HepG2 (cell line): ENCODE measurements around the gene H6PD. TPM values are rescaled to one million over a fixed set of nuclear protein-coding genes. Genes with fewer than 3 reads are reported as not detected.

Experiments used
- CC2D1A ChIP-seq: sonication (generic); formaldehyde crosslinking; IDR thresholded peaks from 2 replicates; pipeline ENCODE4 v1.8.1; 2023; ENCODE audit warnings: mild to moderate bottlenecking, missing genetic modification reagents
- CREB1 ChIP-seq, 2 experiments: fragments of 450-650 bp in 1 of 2; IDR thresholded peaks; 2 replicates each; pipeline ENCODE4 v1.6.1; 2016 to 2017; ENCODE audit warnings: control low read depth in 1 of 2, mild to moderate bottlenecking in 1 of 2, missing compliant biosample characterization in 1 of 2, missing genetic modification characterization in 1 of 2
- HMG20A ChIP-seq: IDR thresholded peaks from 2 replicates; pipeline ENCODE4 v1.6.1; 2016; ENCODE audit warnings: borderline replicate concordance
- HOXA3 ChIP-seq: sonication (generic); formaldehyde crosslinking; IDR thresholded peaks from 2 replicates; pipeline ENCODE4 v1.5.0; 2020; ENCODE audit warnings: missing genetic modification reagents
- JUN ChIP-seq: sonication (generic); formaldehyde crosslinking; IDR thresholded peaks from 2 replicates; pipeline ENCODE4 v1.4.0; 2020; ENCODE audit warnings: mild to moderate bottlenecking, missing genetic modification reagents
- KAT2B ChIP-seq: fragments of 150-350 bp; IDR thresholded peaks from 2 replicates; pipeline ENCODE4 v1.6.1; 2014; ENCODE audit warnings: low read depth, low read length, borderline replicate concordance
- MEIS1 ChIP-seq: sonication (generic); formaldehyde crosslinking; IDR thresholded peaks from 2 replicates; pipeline ENCODE4 v1.9.0; 2021; ENCODE audit warnings: mild to moderate bottlenecking, missing genetic modification reagents, moderate library complexity, borderline replicate concordance
- NFYB ChIP-seq: sonication (generic); formaldehyde crosslinking; IDR thresholded peaks from 2 replicates; pipeline ENCODE4 v1.4.0; 2020; ENCODE audit warnings: missing genetic modification reagents
- NR2F6 ChIP-seq, 2 experiments: IDR thresholded peaks; 2 replicates each; pipeline ENCODE4 v1.6.1; 2016; ENCODE audit warnings: antibody characterized with exemption in 1 of 2, mild to moderate bottlenecking in 1 of 2
- PCBP1 ChIP-seq: fragments of 200-400 bp; formaldehyde crosslinking; IDR thresholded peaks from 2 replicates; pipeline ENCODE4 v1.6.1; 2017; ENCODE audit warnings: mild to moderate bottlenecking, low read depth, low read length, borderline replicate concordance
- RFXANK ChIP-seq: IDR thresholded peaks from 2 replicates; pipeline ENCODE4 v1.6.1; 2016
- SIN3A ChIP-seq: IDR thresholded peaks from 2 replicates; pipeline ENCODE4 v1.6.1; 2011; ENCODE audit warnings: low read depth, mild to moderate bottlenecking, control low read depth, low read length, borderline replicate concordance
- SOX6 ChIP-seq, 2 experiments: fragments of 450-650 bp in 1 of 2; sonication (generic) in 1 of 2; formaldehyde crosslinking in 1 of 2; IDR thresholded peaks; 2 replicates each; pipeline versions ENCODE4 v1.4.0 to v1.6.1; 2017 to 2020; ENCODE audit warnings: antibody characterized with exemption in 1 of 2, mild to moderate bottlenecking in 1 of 2, missing genetic modification reagents in 1 of 2
- SP5 ChIP-seq: IDR thresholded peaks from 2 replicates; pipeline ENCODE4 v1.6.1; 2016; ENCODE audit warnings: low read depth, borderline replicate concordance
- SRF ChIP-seq: IDR thresholded peaks from 2 replicates; pipeline ENCODE4 v1.6.1; 2011; ENCODE audit warnings: mild to moderate bottlenecking, low read depth, low read length, moderate library complexity
- SRSF1 ChIP-seq: fragments of 200-400 bp; formaldehyde crosslinking; optimal IDR thresholded peaks from 2 replicates; pipeline ENCODE3; 2017; ENCODE audit warnings: mild to moderate bottlenecking, low read depth, low read length, moderate library complexity
- ZNF883 ChIP-seq: sonication (generic); formaldehyde crosslinking; IDR thresholded peaks from 2 replicates; pipeline ENCODE4 v1.5.1; 2020; ENCODE audit warnings: mild to moderate bottlenecking, missing genetic modification reagents; ENCODE audit errors: not compliant biosample characterization
- ZSCAN22 ChIP-seq: sonication (generic); formaldehyde crosslinking; IDR thresholded peaks from 2 replicates; pipeline ENCODE4 v1.4.0; 2020; ENCODE audit warnings: mild to moderate bottlenecking, missing genetic modification reagents
- polyA plus RNA-seq, 8 experiments: library from polyadenylated mRNA; depleted of rRNA in 3 of 8; stranded (reverse) in 7 of 8; unstranded in 1 of 8; fragments of >200 nt; fragmentation: Illumina TruSeq in 4 of 8; extraction: Trizol in 4 of 8; gene quantifications; 2 replicates each; pipeline versions ENCODE4 v1.2.1 to v1.2.3, GENCODE V29; 2011 to 2016; ENCODE audit warnings: low read depth in 4 of 8, missing spikeins in 1 of 8, mixed read lengths in 1 of 8; ENCODE audit not compliant: insufficient read depth in 1 of 8
- total RNA-seq, 5 experiments: library from RNA; depleted of rRNA; stranded (reverse); fragments of >200 nt; fragmentation: Illumina TruSeq; extraction: Trizol; gene quantifications; 2 replicates each; pipeline ENCODE4 v1.2.3, GENCODE V29; 2016; ENCODE audit warnings: low read depth in 1 of 5
- TF ChIP-seq, protein P1 (sequence below): sonication (generic); formaldehyde crosslinking; conservative IDR thresholded peaks from 2 replicates; pipeline ENCODE4 v1.4.0; 2020; ENCODE audit warnings: mild to moderate bottlenecking, missing genetic modification reagents, moderate library complexity
- TF ChIP-seq, protein P2 (sequence below): IDR thresholded peaks from 2 replicates; pipeline ENCODE4 v1.6.1; 2016; ENCODE audit warnings: low read depth
- TF ChIP-seq, protein P3 (sequence below): sonication (generic); formaldehyde crosslinking; IDR thresholded peaks from 2 replicates; pipeline ENCODE4 v1.8.1; 2023; ENCODE audit warnings: missing genetic modification reagents, mild to moderate bottlenecking, borderline replicate concordance
- TF ChIP-seq, protein P4 (sequence below): sonication (generic); formaldehyde crosslinking; IDR thresholded peaks from 2 replicates; pipeline ENCODE4 v1.5.0; 2020; ENCODE audit warnings: missing genetic modification reagents
- TF ChIP-seq, protein P5 (sequence below): sonication (generic); formaldehyde crosslinking; IDR thresholded peaks from 2 replicates; pipeline ENCODE4 v1.8.1; 2023; ENCODE audit warnings: missing genetic modification reagents, inconsistent platforms, borderline replicate concordance

Gene H6PD
- total and polyA plus RNA-seq, 2 of the 13 experiments (the other 11 are each of a cell fraction or from before 2014, with no cell fraction given): 9.3 to 14.1 TPM

DNA sequence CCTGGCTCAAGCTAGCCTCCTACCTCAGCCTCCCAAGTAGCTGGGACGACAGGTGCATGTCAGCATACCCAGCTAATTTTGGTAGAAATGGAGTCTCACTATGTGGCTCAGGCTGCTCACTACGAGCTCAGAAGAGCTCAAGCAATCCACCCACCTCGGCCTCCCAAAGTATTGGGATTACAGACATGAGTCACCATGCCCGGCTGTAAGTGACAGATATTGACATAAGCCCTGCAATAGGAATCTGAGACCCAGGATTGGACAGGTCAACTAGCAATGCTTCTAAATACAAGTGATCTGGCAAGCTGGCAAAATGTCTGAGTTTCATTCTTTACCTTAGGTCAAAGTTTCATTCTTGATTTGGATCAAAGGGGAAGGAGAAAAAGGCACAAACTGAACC is 40.5 kb upstream of the H6PD start (continued):
- TF ChIP-seq, protein P1, sequence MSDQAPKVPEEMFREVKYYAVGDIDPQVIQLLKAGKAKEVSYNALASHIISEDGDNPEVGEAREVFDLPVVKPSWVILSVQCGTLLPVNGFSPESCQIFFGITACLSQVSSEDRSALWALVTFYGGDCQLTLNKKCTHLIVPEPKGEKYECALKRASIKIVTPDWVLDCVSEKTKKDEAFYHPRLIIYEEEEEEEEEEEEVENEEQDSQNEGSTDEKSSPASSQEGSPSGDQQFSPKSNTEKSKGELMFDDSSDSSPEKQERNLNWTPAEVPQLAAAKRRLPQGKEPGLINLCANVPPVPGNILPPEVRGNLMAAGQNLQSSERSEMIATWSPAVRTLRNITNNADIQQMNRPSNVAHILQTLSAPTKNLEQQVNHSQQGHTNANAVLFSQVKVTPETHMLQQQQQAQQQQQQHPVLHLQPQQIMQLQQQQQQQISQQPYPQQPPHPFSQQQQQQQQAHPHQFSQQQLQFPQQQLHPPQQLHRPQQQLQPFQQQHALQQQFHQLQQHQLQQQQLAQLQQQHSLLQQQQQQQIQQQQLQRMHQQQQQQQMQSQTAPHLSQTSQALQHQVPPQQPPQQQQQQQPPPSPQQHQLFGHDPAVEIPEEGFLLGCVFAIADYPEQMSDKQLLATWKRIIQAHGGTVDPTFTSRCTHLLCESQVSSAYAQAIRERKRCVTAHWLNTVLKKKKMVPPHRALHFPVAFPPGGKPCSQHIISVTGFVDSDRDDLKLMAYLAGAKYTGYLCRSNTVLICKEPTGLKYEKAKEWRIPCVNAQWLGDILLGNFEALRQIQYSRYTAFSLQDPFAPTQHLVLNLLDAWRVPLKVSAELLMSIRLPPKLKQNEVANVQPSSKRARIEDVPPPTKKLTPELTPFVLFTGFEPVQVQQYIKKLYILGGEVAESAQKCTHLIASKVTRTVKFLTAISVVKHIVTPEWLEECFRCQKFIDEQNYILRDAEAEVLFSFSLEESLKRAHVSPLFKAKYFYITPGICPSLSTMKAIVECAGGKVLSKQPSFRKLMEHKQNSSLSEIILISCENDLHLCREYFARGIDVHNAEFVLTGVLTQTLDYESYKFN (CRISPR knock-in tag): peak; percentile 49
- no peak for TF ChIP-seq NR2F6 (IDR thresholded peaks at IDR 0.05)
- TF ChIP-seq NR2F6 (CRISPR knock-in tag; IDR thresholded peaks at IDR 0.05): peak; percentile 51; the same call in 1 of the 2 replicates
- TF ChIP-seq ZSCAN22: no peak
- peak; percentile 47; the same call in 1 of the 2 replicates for TF ChIP-seq HMG20A
- no peak for TF ChIP-seq KAT2B
- TF ChIP-seq HOXA3 (CRISPR knock-in tag): peak; percentile 52; the same call in 1 of the 2 replicates
- peak; percentile 42; the same call in 1 of the 2 replicates for TF ChIP-seq NFYB (CRISPR knock-in tag)
- peak; percentile 48; the same call in 1 of the 2 replicates for TF ChIP-seq MEIS1 (CRISPR knock-in tag)
- TF ChIP-seq CREB1 (IDR thresholded peaks at IDR 0.05): peak; percentile 61
- peak; percentile 53 for TF ChIP-seq CREB1 (CRISPR knock-in tag; IDR thresholded peaks at IDR 0.05)
- TF ChIP-seq, protein P2, sequence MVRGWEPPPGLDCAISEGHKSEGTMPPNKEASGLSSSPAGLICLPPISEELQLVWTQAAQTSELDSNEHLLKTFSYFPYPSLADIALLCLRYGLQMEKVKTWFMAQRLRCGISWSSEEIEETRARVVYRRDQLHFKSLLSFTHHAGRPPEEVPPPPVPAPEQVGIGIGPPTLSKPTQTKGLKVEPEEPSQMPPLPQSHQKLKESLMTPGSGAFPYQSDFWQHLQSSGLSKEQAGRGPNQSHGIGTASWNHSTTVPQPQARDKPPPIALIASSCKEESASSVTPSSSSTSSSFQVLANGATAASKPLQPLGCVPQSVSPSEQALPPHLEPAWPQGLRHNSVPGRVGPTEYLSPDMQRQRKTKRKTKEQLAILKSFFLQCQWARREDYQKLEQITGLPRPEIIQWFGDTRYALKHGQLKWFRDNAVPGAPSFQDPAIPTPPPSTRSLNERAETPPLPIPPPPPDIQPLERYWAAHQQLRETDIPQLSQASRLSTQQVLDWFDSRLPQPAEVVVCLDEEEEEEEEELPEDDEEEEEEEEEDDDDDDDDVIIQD (CRISPR knock-in tag): 0 out of 2 replicates have a peak, but pooled peaks have one; percentile 29
- no peak for TF ChIP-seq ZNF883 (CRISPR knock-in tag)
- no peak for TF ChIP-seq PCBP1
- TF ChIP-seq, protein P3, sequence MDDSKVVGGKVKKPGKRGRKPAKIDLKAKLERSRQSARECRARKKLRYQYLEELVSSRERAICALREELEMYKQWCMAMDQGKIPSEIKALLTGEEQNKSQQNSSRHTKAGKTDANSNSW (CRISPR knock-in tag): no peak
- TF ChIP-seq CC2D1A (CRISPR knock-in tag): no peak
- TF ChIP-seq SIN3A: 0 out of 2 replicates have a peak, but pooled peaks have one; percentile 28
- no peak for TF ChIP-seq SP5 (CRISPR knock-in tag)
- TF ChIP-seq, protein P4, sequence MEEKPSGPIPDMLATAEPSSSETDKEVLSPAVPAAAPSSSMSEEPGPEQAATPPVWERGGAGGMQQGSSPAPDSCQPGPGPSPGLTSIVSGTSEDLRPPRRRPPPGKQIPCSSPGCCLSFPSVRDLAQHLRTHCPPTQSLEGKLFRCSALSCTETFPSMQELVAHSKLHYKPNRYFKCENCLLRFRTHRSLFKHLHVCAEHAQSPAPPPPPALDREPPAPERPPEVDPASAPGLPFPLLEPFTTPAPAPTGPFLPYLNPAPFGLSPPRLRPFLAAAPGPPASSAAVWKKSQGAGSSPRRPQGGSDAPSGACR (CRISPR knock-in tag): 0 out of 2 replicates have a peak, but pooled peaks have one; percentile 36
- no peak for TF ChIP-seq SRF
- TF ChIP-seq JUN (CRISPR knock-in tag): peak; percentile 60; the same call in 1 of the 2 replicates
- no peak for TF ChIP-seq SOX6 (IDR thresholded peaks at IDR 0.05)
- TF ChIP-seq SOX6 (CRISPR knock-in tag; IDR thresholded peaks at IDR 0.05): peak; percentile 27; the same call in 1 of the 2 replicates
- TF ChIP-seq, protein P5, sequence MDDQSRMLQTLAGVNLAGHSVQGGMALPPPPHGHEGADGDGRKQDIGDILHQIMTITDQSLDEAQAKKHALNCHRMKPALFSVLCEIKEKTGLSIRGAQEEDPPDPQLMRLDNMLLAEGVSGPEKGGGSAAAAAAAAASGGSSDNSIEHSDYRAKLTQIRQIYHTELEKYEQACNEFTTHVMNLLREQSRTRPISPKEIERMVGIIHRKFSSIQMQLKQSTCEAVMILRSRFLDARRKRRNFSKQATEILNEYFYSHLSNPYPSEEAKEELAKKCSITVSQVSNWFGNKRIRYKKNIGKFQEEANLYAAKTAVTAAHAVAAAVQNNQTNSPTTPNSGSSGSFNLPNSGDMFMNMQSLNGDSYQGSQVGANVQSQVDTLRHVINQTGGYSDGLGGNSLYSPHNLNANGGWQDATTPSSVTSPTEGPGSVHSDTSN (CRISPR knock-in tag): no peak
- TF ChIP-seq SRSF1: no peak
- no peak for TF ChIP-seq RFXANK (CRISPR knock-in tag)
